Esophagus muscularis mucosa (tissue), 4 donors: ENCODE data around the gene OR5AN1. TPM values are rescaled to one million over a fixed set of nuclear protein-coding genes. Genes with fewer than 3 reads are reported as not detected.
"Not testable (repeated sequence)": the region's sequence is repeated elsewhere in the genome, so short reads cannot be mapped to it uniquely, and the experiment has no call there.

Experiments
- DNase-seq: peaks from one replicate; pipeline ENCODE4 v3.0.0-alpha.2; 2017; ENCODE audit errors: extremely low spot score
- H3K27ac ChIP-seq, 4 donors: fragments of 200-600 bp; sonication (generic); replicated peaks in 1 of 4; 1 replicate in 3 of 4; 2 replicates in 1 of 4; pipeline ENCODE4 v1.5.1; 2016 to 2019; ENCODE audit warnings: mild to moderate bottlenecking in 1 of 4
- H3K27me3 ChIP-seq, 4 donors: fragments of 200-600 bp; sonication (generic); one replicate each; pipeline versions ENCODE4 v1.5.1 to v1.6.0; 2016 to 2019
- H3K36me3 ChIP-seq, 4 donors: fragments of 200-600 bp; sonication (generic); one replicate each; pipeline ENCODE4 v1.5.1; 2016 to 2019
- H3K4me1 ChIP-seq, 4 donors: fragments of 200-600 bp; sonication (generic); one replicate each; pipeline ENCODE4 v1.5.1; 2016 to 2019
- H3K4me3 ChIP-seq, 4 donors: fragments of 200-600 bp; sonication (generic); 1 replicate in 2 of 4; 2 replicates in 2 of 4; pipeline ENCODE4 v1.5.1; 2016 to 2019; ENCODE audit warnings: mild to moderate bottlenecking in 4 of 4, moderate library complexity in 1 of 4
- H3K9me3 ChIP-seq, 4 donors: fragments of 200-600 bp; sonication (generic); 1 replicate in 3 of 4; 2 replicates in 1 of 4; pipeline ENCODE4 v1.5.1; 2016 to 2019
- CTCF ChIP-seq, 3 experiments: fragments of 200-600 bp in 2 of 3; fragments of 450-650 bp in 1 of 3; sonication (generic) in 2 of 3; IDR thresholded peaks; one replicate each; pipeline ENCODE4 v1.5.1; 2017 to 2019; ENCODE audit warnings: antibody characterized with exemption in 3 of 3, mild to moderate bottlenecking in 2 of 3, moderate library complexity in 1 of 3
- EP300 ChIP-seq: sonication (generic); formaldehyde crosslinking; IDR thresholded peaks from one replicate; pipeline ENCODE4 v1.6.1; 2017; ENCODE audit warnings: antibody characterized with exemption
- POLR2A ChIP-seq: fragments of 450-650 bp; IDR thresholded peaks from one replicate; pipeline ENCODE4 v1.6.1; 2017; ENCODE audit warnings: antibody characterized with exemption, moderate library complexity, mild to moderate bottlenecking, low read depth
- POLR2AphosphoS5 ChIP-seq, 2 donors: sonication (generic); formaldehyde crosslinking; IDR thresholded peaks; one replicate each; pipeline ENCODE4 v1.6.1; 2017; ENCODE audit warnings: antibody characterized with exemption in 2 of 2
- WGBS: methylation state at CpG from one replicate; pipeline ENCODE4 v1.1.5; 2018; 5-methylcytosine and 5-hydroxymethylcytosine counted together
- intact Hi-C: fragments of 100-400 bp; cut with DNase I; formaldehyde crosslinking; loops from one replicate; pipeline ENCODE4 v1.15.1; 2023
- total RNA-seq, 4 donors: library from RNA; depleted of rRNA; stranded (reverse); fragments of >200 nt; gene quantifications; one replicate each; pipeline versions ENCODE4 v1.1.0 to v1.2.1, GENCODE V29; 2016

Gene OR5AN1
- total RNA-seq: not detected

GRCh38 chr11:59358595-59358994 is at the start of gene OR5AN1:
TSS of gene OR5AN1 (plus strand) at chr11:59358895. CDS start at chr11:59364459, 5,564 bp downstream.
- WGBS: 72% methylated on average over 3 of the region's 3 CpGs
- peaks cover 0 to 6% (median 0%) of the 10 kb centered on the region in 4 donors for H3K27me3 ChIP-seq

GRCh38 chr11:59335001-59335400 is 23.7 kb upstream of the OR5AN1 start:
- TF ChIP-seq EP300 (no peak), POLR2AphosphoS5 (IDR thresholded peaks at IDR 0.05) (no peak), CTCF (IDR thresholded peaks at IDR 0.05) (no peak), POLR2A (no peak)
- Histone ChIP-seq H3K9me3 (peaks cover 0 to 6% (median 0%) of the 10 kb centered on the region in 4 donors), H3K27ac (no peak overlapping the region), H3K4me3 (no peak overlapping the region), H3K27me3 (no peaks in the 10 kb centered on the region), H3K36me3 (no peaks in the 10 kb centered on the region), H3K4me1 (no peaks in the 10 kb centered on the region)
- intact Hi-C loops: no loop called here
- DNase-seq: no peak

More at GRCh38 chr11:59358595-59358994, at the start of gene OR5AN1:
- H3K4me1 ChIP-seq: no peaks in the 10 kb centered on the region
- H3K9me3 ChIP-seq: no peaks in the 10 kb centered on the region
- intact Hi-C loops: no loop called here
- no peak for TF ChIP-seq EP300
- TF ChIP-seq POLR2AphosphoS5 (IDR thresholded peaks at IDR 0.05): no peak
- no peak for TF ChIP-seq CTCF (IDR thresholded peaks at IDR 0.05)
- H3K36me3 ChIP-seq: no peaks in the 10 kb centered on the region
- DNase-seq: no peak
- H3K27ac ChIP-seq: no peak within 1 kb of the TSS
- H3K4me3 ChIP-seq: no peak within 1 kb of the TSS

GRCh38 chr11:59336176-59336575 is 22.5 kb upstream of the OR5AN1 start:
- TF ChIP-seq EP300 (no peak), POLR2A (no peak)
- WGBS: 70% methylated on average over 5 of the region's 5 CpGs
- H3K36me3 ChIP-seq: no peaks in the 10 kb centered on the region
- no peaks in the 10 kb centered on the region for H3K4me1 ChIP-seq
- no peak for DNase-seq
- intact Hi-C loops: no loop called here
- H3K4me3 ChIP-seq: no peak overlapping the region
- H3K27me3 ChIP-seq: no peaks in the 10 kb centered on the region
- H3K27ac ChIP-seq: no peak overlapping the region
- peaks cover 0 to 10% (median 0%) of the 10 kb centered on the region in 4 donors for H3K9me3 ChIP-seq

- intact Hi-C loops: no loop called here
- H3K9me3 ChIP-seq: peaks cover 0 to 10% (median 0%) of the 10 kb centered on the region in 4 donors
- TF ChIP-seq EP300 (no peak), CTCF (IDR thresholded peaks at IDR 0.05) (no peak), POLR2AphosphoS5 (IDR thresholded peaks at IDR 0.05) (no peak), POLR2A (no peak)
- no peak overlapping the region for H3K4me3 ChIP-seq
- no peak overlapping the region for H3K27ac ChIP-seq
- no peak for DNase-seq
- H3K36me3 ChIP-seq: no peaks in the 10 kb centered on the region
- H3K27me3 ChIP-seq: no peaks in the 10 kb centered on the region
- H3K4me1 ChIP-seq: no peaks in the 10 kb centered on the region
Observed at GRCh38 chr11:59336931-59337330, 21.8 kb upstream of the OR5AN1 start.

GRCh38 chr11:59349657-59350056 is 9.0 kb upstream of the OR5AN1 start:
- H3K4me3 ChIP-seq, intact Hi-C loops, H3K27me3 ChIP-seq, DNase-seq, H3K27ac ChIP-seq, H3K4me1 ChIP-seq, H3K36me3 ChIP-seq, H3K9me3 ChIP-seq: not testable (repeated sequence)
- WGBS: 58% methylated on average over 5 of the region's 5 CpGs

- intact Hi-C loops: no loop called here
- peaks cover 0 to 6% (median 0%) of the 10 kb centered on the region in 4 donors for H3K27me3 ChIP-seq
- no peak overlapping the region for H3K27ac ChIP-seq
- no peak overlapping the region for H3K4me3 ChIP-seq
- H3K36me3 ChIP-seq: no peaks in the 10 kb centered on the region
- no peak for DNase-seq
- TF ChIP-seq EP300 (no peak), CTCF (IDR thresholded peaks at IDR 0.05) (no peak), POLR2AphosphoS5 (IDR thresholded peaks at IDR 0.05) (no peak), POLR2A (no peak)
- no peaks in the 10 kb centered on the region for H3K4me1 ChIP-seq
- no peaks in the 10 kb centered on the region for H3K9me3 ChIP-seq
- WGBS: 63% methylated on average over 3 of the region's 4 CpGs
Observed at GRCh38 chr11:59355226-59355625, 3.5 kb upstream of the OR5AN1 start.
